Activated CD4-positive, alpha-beta T cell treated with anti-CD3 and anti-CD28 coated beads for 4 hours (primary cell): Measurements from ENCODE around the gene PPT1.

Experiments
- DNase-seq, 2 donors: peaks; one replicate each; pipeline ENCODE4 v3.0.0-alpha.2; 2020

PPT1 gene

DNA sequence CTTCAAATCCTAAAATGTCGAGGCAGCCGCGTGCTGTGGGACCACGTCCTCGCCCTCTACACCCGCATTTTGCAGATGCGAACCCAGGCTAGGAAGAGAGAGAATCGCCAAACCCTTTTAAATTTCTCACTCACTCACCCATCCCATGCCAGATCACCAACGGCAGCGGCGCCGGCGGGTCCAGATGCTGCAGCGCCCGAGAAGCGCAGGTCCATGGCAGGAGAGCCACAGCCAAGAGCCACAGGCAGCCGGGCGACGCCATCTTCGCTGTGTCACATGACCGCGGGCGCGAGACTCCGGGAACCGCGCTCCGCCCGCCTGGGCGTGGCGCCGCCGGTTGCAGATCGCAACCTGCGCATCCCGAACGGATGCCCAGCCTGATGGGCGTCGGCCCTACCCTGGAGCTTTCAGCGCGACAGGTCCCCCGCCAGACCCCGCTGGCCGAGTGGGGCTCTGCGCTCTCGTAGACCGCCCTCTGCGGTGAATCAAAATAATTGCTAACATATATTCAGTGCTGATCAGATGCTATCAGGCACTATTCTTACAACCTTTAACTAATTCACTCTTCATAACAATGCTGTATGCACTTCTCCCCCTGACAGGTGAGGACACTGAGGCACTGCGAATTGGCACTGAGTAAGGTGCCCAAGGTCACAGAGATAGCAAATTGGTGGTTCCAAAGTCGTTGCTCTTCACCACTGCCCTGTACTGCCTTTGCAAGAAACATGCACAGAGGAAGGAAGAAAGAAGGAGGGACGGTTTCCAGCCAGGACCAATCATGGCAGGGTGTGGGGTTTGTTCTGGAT, at the start of gene PPT1:
Gene PPT1, minus strand, starts transcription at position 276 of the 806 bp plus-strand sequence. Its CDS starts 14 bp downstream, at position 262.
- DNase-seq: peak; percentile 67 to 70

DNA sequence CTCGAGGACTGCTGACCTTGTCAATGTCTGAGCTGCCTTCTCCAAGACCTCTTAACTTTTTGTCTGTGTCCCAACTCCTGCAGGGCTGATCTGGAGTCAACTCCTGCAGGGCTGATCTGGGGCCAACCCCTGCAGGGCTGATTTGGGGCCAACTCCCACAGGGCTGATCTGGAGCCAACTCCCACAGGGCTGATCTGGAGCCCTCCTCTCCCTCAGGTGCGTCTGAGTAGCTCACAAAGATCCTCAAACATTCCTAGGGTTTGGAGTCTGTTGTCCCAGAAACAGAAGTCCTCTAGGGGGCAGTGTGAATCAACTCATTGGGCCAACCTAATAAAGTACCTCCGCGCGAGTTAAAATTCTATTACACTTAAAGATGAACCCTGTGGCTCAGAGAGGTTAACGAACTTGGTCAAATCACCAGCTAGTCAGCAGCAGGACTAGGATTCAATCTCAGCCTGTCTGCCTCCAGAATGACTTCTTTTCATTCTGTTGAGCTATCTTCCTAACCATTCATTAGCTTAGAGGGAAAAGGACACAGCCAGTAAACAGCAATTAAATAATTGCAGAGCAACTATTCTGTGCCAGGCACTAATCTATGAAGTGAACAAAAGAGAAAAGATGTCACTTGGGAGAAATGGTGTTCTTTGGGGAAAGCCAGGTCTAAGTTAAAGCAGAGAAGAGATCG, 47.0 kb upstream of the PPT1 start:
- peak; percentile 51 to 72 for DNase-seq

DNA sequence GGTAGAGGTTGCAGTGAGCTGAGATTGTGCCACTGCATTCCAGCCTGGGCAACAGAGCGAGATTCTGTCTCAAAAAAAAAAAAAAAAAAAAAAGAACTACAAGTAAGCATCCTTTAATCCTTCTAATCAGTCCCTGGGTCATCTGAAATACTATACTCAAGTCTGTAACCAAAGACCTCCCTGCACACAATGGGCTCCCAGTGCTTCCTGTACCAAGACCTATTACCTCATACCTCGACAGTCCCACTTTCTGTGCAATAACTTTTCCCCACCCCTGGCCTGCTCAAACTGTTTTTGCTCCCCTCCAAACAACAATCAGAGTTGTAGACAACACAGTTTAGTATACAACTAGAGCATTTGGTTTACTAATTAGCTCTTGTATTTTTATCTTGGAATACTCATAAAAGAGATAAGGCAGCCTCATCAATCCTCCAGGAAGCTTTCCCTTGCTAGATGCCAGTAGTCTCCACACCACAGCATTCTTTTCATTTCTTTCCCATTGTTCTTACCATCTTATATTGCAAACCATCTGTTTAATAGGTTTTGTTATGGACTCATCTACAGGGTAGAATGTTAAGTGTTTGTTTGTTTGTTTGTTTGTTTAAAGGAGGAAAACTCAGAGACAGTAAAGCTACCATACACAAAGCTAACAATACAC, 45.0 kb upstream of the PPT1 start:
- no peak for DNase-seq

DNA sequence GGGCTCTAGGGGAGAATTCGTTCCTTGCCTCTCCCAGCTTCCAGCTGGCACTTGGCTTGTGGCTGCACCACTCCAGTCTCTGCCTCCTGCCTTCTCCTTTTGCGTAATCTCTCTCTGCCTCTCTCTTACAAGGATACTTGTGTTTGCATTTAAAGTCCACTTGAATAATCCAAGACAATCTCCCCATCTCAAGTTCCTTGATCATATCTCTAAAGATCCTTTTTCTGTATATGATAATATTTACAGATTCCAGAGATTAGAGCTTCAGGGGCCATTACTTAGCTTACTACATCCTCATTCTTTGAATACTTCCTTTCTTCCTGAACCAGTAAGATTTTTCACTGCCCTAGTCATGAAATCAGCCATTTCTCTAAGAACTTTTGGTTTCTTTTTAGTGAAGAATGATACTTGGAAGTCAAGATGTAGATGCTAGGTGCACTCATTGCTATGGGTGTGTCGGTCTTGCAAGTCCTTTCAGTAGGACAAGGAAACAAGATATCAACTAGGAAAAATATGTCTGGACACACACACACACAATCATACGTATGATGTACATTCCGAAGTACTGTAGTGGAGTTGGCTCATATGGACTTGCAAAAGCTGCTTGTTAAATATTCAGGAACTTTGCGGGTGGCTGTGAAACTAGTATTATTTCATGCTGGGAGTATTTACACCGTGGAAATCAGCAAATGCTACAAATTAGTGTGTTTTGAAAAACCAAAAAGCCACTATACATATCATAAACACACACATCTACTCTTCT, 43.3 kb upstream of the PPT1 start:
- no peak for DNase-seq

DNA sequence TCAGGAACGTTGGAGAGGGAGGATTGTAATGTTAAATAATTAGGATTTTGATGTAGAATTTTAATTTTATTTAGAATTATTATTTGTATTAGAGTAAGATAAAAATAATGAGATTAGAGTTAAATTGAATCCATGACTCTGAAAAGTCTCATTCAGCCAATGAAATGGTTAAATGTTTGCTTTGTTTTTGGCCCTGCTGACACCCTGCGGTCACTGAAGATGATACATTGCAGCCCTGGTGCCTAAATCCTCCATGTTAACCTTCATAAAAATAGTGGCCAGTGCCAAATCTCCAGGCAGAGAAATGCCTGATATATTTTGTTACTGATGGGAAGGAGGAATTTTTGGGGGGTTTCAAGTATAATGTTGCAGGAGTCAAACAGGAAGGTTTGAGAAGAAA, 36.8 kb upstream of the PPT1 start:
- no peak for DNase-seq

DNA sequence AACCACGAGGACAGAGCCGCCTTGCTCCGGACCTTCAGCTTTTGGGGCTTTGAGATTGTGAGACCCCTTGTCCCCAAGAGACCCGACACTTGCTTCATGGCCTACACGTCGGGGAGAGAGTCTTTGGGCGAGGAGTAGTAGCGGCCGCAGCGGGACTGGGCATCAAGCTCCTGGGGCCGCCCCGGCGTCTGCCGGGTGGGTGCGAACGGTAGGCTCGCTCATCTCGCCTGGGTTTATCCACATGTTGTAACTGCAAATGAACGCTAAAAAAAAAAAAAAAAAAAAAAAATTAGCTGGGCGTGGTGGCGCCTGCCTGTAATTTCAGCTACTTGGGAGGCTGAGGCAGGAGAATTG, 36.2 kb upstream of the PPT1 start:
- DNase-seq: no peak

DNA sequence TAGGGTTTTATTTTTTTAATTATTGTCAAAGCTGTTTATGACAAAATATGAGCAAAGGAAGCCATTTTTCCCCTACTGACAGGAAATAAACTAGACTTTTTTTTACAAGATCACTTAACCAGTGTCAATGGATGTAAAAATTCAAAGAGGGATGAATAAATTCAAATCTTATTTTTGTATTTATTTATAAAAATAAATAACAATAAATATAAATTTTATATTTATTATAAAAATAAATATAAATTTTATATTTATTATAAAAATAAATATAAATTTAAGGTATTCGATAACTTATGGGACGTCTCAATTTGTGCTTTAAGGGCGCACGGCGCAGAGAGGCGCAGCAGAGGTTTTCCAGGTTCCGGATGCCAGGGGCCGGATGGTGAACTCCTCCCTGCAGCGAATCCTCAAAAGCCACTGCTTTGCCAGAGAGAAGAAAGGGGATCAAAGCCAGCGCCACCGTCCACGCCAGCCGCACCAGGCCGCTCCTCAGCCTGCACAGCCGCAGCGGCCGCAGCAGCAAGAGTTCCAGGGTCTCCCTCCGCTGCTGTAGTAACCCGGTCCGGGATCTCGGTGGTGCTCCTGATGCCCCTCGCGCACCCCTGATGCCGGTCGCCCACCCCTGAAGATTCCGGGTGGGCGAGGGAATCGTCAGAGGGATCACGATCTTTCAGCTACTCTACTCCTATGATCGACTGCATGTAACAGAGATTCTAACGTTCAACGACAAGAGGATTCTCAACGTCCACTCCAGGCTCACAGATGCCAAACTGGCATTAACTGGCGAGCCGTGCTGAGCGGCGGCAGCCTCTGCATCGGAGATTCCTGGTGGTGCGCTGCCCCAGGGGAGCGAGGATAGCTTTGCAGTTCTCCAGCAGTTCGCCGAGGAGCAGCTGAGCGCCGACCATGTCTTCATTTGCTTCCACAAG, 35.6 kb upstream of the PPT1 start:
- DNase-seq: no peak

DNA sequence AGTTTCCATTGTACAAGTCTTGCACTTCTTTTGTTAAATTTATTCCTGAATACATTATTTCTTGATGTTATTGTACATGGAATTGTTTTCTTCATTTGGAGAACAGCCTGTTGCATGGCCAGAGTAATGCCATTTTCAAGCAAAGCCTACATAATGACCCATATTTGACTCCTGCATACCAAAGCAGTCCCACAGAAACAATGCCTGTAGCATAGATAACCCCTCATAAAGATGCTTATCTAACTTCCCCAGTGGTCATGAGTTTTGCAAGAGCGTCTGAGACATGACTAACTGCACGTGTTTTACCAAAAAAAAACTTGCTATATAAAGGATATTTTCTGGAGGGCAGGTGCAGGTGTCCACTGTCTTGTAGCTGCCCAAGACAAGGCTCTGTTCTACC, 33.8 kb upstream of the PPT1 start:
- no peak for DNase-seq

DNA sequence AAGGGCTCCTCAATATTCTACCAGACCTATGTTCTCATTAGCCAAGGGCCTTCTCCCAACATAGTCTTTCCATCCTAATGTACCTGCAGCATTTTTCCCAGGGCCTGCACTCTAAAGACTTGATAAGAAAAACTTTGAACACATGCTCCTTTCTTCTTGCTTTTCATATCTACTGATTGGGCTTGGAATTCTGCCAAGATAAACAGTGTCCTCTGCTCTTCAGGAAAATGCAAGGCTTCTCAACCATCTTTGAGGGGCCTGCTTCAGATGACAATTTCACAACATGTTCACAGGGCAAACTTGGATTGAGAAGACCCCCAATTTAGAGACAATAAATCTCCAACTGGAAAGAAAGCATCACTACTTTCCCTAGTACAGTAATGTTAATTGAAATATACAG, 25.8 kb upstream of the PPT1 start:
- DNase-seq: no peak

DNA sequence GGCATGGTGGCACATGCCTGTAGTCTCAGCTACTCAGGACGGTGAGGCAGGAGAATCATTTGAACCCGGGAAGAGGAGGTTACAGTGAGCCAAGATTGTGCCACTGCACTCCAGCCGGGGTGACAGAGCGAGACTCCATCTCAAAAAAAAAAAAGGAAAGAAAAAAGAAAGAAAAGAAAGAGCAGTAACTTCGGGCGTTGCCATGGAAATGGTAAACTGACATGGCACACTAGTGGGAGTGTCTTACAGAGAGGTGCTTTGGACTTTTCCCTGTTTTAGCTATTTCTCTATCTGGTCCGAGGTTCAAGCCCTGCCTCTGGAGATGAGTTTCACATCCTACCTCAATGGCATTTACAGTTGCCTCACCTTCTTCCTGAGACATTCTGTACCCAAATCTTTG, 23.1 kb upstream of the PPT1 start:
- DNase-seq: no peak

DNA sequence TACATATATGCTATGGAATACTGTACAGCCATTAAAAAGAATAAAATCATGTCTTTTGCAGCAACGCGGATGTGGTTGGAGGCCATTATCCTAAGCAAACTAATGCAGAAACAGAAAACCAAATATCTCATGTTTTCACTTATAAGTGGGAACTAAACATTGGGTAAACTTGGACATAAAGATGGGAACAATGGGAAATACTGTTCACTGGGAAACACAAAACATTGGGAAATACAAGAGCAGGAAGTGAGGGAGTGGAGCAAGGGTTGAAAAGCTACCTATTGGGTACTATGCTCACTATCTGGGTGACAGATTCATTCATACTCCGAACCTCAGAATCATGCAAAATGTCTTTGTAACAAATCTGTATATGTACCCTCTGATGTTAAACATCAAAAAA, 17.3 kb upstream of the PPT1 start:
- DNase-seq: no peak

DNA sequence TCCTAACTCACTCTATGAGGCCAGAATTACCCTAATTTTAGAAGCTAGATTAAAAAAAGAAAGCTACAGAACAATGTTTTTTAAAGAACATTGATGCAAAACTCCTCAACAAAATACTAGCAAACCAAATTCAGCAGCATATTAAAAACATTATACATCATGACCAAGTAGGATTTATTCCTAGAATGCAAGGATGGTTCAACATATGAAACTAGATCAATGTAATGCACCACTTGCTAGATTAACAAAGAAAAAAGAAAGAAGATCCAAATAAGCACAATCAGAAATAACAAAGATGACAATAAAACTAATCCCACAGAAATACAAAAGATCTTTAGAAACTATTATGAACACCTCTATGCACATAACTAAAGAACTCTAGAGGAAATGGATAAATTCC, 13.3 kb upstream of the PPT1 start:
- DNase-seq: no peak

DNA sequence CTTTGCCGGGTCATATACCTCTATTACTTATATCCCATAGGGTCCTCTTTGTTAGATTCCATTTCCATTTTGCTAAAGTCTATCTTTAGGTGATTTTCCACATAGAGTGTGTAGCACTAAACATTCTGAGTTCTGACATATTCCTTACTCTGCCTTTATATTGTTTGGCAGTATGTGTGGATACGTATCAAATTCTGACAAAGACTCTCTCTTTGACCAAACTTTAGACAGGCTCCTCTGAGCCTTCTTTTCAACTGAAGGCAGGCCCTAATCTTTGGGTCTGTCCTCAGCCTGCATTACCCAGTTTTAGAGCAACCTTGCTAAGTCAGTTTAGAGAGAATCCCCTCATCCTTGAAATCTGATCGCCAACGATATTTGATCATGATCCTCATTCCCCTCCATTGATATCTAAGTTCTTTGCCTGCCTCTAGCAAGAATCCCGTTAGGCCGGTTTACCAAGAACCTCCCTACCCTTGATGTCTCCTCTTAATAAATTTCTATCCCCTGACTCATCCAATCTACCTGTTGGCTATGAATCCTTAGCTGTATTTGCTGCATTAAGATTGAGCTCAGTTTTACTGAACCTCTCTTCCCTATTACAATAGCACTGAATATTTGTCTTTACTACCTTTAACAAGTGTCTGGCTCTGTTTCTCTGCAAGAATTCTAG, 10.4 kb upstream of the PPT1 start:
- DNase-seq: no peak

DNA sequence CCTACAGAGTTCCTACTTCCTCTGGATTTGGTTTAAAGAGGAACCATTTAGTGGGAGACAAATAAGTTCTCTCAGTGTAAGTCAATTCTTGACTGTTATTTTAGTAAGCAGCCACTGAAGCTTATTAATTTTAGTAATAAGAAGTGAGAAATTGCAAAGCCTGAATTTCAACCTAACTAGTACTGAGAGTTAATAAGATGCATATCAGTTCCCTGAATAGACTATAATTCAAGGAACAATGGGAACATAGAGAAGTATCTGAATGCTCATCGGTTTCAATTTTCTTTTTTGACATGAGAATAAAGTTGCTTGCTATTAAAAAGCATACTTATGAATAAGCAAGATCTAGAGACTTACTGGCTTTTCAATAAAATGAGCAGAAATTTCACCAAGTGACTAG, 8.0 kb upstream of the PPT1 start:
- no peak for DNase-seq

DNA sequence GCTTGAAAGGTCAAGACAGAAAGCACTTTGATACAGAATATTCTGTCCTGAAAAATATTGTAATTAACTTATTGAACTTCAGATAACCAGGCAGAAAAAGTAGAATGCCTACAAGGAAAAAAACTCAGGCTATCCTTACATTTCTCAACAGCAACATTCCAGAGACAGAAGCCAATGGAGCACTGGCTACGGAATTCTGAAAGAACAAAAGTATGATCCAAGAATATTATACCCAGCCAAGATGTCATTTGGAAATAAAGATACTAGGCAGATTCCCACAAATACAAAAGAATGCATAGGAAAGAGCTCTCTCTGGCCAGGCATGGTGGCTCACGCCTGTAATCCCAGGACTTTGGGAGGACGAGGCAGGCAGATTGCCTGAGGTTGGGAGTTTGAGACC, 5.8 kb upstream of the PPT1 start:
- DNase-seq: no peak

DNA sequence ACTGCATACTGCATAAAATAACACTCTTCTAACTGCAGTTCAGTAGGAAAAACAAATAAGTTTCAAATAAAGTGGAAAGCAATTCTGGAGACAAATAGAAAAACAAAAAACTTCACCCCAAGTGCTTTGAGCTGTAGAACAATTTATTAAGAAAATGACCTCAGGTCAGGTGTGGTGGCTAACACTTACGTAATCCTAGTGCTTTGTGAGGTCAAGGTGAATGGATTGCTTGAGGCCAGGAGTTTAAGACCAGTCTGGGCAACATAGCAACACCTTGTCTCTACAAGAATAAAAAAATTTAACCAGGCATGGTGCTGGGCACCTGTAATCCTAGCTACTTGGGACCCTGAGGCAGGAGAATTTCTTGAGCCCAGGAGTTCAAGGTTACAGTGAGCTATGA, 5.0 kb upstream of the PPT1 start:
- no peak for DNase-seq

DNA sequence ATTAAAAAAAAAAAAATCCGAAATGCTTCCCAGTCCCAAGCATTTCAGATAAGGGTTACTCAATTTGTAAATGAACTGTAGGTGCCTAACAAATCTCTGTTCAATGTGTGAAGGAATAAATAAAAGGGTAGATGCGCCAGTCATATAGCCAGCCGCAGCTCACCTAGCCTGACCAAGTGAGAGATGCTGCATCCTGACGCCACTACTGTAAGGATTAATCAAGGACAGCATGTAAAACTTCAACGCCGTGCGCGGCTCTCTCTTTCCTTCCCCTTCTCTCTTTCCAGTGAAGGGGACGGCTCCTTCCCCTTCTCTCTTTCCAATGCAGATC, 441 bp downstream of the PPT1 start:
- peak in 1 of 2 donors; percentile 3 for DNase-seq

DNA sequence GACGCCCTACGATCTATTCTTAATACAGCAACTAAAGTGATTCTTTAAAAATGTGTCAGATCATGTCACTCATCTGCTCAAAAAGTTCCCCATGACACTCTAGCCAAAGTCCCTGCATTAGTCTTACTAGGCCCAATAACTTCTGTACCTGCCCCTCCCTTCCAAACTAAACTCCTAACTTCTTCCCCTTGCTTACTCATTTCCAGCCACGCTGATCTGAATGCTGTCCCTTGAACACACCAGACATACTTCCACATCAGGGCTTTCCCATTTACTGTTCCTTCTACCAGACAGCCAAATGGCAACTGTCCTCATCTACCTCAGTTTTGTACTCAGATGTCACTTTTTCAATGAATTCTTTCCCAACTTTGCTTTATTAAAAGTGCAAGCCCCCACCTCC, 1.2 kb downstream of the PPT1 start:
- no peak for DNase-seq

DNA sequence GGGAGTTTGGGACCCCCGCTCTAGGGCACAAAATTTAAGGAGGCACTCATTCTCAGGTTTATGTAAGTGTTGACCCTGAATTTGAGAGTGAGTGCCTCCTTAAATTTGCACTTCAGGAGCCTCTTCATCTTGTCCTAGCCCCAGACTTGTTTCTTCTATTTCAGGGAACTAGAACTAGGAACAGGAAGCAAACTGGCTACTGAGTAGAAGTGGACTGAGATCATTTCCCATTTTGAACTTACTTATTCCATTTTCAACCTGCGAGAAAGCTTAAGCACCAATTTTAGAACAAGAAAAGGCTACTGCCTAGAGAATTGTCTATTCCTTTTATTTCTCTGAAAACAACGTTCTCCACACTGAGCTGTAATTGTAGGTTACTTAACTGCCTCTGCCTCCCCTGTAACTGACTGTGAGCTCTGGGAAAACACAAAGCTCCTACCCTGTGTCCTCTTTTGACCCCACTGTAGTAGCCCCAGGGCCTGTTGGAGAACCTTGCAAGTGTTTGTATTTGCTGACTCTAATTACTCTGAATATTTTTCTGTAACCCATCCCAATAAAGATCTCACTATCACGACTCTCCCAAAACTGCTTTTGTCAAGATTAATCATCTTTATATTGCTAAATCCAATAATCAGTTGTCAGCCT, 2.5 kb downstream of the PPT1 start:
- DNase-seq: no peak

DNA sequence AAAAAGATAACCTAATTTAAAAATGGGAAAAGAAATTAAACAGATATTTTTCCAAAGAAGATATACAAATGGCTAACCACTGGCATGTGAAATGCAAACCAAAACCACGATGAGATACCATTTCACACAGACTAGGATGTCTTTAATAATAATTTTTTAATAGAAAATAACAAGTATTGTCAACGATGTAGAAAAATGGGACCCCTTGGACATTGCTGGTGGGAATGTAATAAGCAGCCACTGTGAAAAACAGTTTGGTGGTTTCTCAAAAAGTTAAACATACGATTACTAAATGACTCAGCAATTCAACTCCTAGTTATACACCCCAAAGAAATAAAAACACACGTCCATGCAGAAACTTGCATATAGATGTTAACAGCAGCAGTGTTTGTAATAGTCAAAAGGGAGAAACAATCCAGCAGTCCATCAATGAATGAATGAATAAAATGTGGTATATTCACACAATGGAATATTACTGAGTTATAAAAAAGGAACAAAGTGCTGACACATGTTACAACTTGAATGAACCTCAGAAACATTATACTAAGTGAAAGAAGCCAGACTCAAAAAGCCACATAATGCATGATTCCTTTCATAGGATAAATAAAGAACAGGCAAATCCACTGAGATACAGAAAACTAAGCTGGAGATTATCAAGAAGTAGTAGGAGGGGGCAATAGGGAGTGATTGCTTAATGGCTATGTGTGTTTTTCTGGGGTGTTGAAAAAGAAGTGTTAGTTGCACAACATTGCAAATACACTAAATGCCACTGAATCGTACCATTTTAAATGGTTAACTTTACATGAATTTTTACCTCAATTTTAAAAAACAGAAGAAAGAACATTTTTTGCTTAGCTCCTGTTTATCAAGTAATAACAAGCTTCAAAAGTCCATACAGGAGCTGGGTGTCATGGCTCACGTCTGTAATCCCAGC, 4.1 kb downstream of the PPT1 start:
- no peak for DNase-seq
